ENCODE measurements around the gene SMAD9.

Gene SMAD9

GRCh38 chr13:36882829-36883390 lies 37.1 kb downstream of the SMAD9 start:
- H3K4me3 ChIP-seq (ENCODE audit: low read depth, low read length), result no peak overlapping the region
- in situ Hi-C loops (cut with HindIII; ENCODE audit: low pct_ligation_motif_present, low sequenced_read_pairs), result no loop called here
- no peaks in the 10 kb centered on the region for H3K27me3 ChIP-seq (replicated peaks)
- H3K27ac ChIP-seq, result no peak overlapping the region
- no peaks in the 10 kb centered on the region for H3K36me3 ChIP-seq (replicated peaks)
- DNase-seq, result no peak
- TF ChIP-seq, protein P1, sequence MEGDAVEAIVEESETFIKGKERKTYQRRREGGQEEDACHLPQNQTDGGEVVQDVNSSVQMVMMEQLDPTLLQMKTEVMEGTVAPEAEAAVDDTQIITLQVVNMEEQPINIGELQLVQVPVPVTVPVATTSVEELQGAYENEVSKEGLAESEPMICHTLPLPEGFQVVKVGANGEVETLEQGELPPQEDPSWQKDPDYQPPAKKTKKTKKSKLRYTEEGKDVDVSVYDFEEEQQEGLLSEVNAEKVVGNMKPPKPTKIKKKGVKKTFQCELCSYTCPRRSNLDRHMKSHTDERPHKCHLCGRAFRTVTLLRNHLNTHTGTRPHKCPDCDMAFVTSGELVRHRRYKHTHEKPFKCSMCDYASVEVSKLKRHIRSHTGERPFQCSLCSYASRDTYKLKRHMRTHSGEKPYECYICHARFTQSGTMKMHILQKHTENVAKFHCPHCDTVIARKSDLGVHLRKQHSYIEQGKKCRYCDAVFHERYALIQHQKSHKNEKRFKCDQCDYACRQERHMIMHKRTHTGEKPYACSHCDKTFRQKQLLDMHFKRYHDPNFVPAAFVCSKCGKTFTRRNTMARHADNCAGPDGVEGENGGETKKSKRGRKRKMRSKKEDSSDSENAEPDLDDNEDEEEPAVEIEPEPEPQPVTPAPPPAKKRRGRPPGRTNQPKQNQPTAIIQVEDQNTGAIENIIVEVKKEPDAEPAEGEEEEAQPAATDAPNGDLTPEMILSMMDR (IDR thresholded peaks at IDR 0.05; ENCODE audit: low read depth, low read length, missing control alignments), result no peak

GRCh38 chr13:36880961-36881360 lies 39.1 kb downstream of the SMAD9 start:
- in situ Hi-C loops (cut with HindIII; ENCODE audit: low pct_ligation_motif_present, low sequenced_read_pairs), result no loop called here
- no peaks in the 10 kb centered on the region for H3K36me3 ChIP-seq (replicated peaks)
- no peaks in the 10 kb centered on the region for H3K27me3 ChIP-seq (replicated peaks)
- DNase-seq, result no peak
- TF ChIP-seq, protein P1 (IDR thresholded peaks at IDR 0.05; ENCODE audit: low read depth, low read length, missing control alignments), result no peak
- no peak overlapping the region for H3K27ac ChIP-seq
- no peak overlapping the region for H3K4me3 ChIP-seq (ENCODE audit: low read depth, low read length)

- DNase-seq, result no peak
- in situ Hi-C loops (cut with HindIII; ENCODE audit: low pct_ligation_motif_present, low sequenced_read_pairs), result no loop called here
- no peak overlapping the region for H3K27ac ChIP-seq
- no peak overlapping the region for H3K4me3 ChIP-seq (ENCODE audit: low read depth, low read length)
- TF ChIP-seq, protein P1 (IDR thresholded peaks at IDR 0.05; ENCODE audit: low read depth, low read length, missing control alignments), result no peak
- no peaks in the 10 kb centered on the region for H3K36me3 ChIP-seq (replicated peaks)
- no peaks in the 10 kb centered on the region for H3K27me3 ChIP-seq (replicated peaks)
Measured at GRCh38 chr13:36879218-36879938, 40.7 kb downstream of the SMAD9 start.

- in situ Hi-C loops (cut with HindIII; ENCODE audit: low pct_ligation_motif_present, low sequenced_read_pairs), result no loop called here
- H3K27me3 ChIP-seq (replicated peaks), result no peaks in the 10 kb centered on the region
- DNase-seq, result no peak
- no peak overlapping the region for H3K27ac ChIP-seq
- no peaks in the 10 kb centered on the region for H3K36me3 ChIP-seq (replicated peaks)
- no peak overlapping the region for H3K4me3 ChIP-seq (ENCODE audit: low read depth, low read length)
- TF ChIP-seq, protein P1 (IDR thresholded peaks at IDR 0.05; ENCODE audit: low read depth, low read length, missing control alignments), result no peak
Measured at GRCh38 chr13:36875961-36876360, 44.1 kb downstream of the SMAD9 start.

- H3K27ac ChIP-seq, result no peak overlapping the region
- TF ChIP-seq, protein P1 (IDR thresholded peaks at IDR 0.05; ENCODE audit: low read depth, low read length, missing control alignments), result no peak
- no peak for DNase-seq
- H3K27me3 ChIP-seq (replicated peaks), result no peaks in the 10 kb centered on the region
- no peaks in the 10 kb centered on the region for H3K36me3 ChIP-seq (replicated peaks)
- in situ Hi-C loops (cut with HindIII; ENCODE audit: low pct_ligation_motif_present, low sequenced_read_pairs), result no loop called here
- H3K4me3 ChIP-seq (ENCODE audit: low read depth, low read length), result no peak overlapping the region
Measured at GRCh38 chr13:36875431-36875830, 44.6 kb downstream of the SMAD9 start.

All from brain microvascular endothelial cell (primary cell).